Coronary artery (tissue), 2 donors: ENCODE data around the gene ABLIM2.

Experiments
- DNase-seq: peaks from one replicate; pipeline ENCODE4 v3.0.0-alpha.2; 2017; ENCODE audit warnings: low spot score
- H3K27ac ChIP-seq, 2 donors: fragments of 200-600 bp; sonication (generic); one replicate each; pipeline ENCODE4 v1.5.1; 2016 to 2019
- H3K4me3 ChIP-seq: fragments of 200-600 bp; sonication (generic); 2 replicates; pipeline ENCODE4 v1.5.1; 2016; ENCODE audit warnings: mild to moderate bottlenecking, moderate library complexity
- CTCF ChIP-seq: fragments of 200-600 bp; sonication (generic); IDR thresholded peaks from one replicate; pipeline ENCODE4 v1.5.1; 2019; ENCODE audit warnings: antibody characterized with exemption

ABLIM2 gene

GRCh38 chr4:8063974-8064563, 94.5 kb downstream of the ABLIM2 start:
- Histone ChIP-seq H3K27ac (no peak overlapping the region), H3K4me3 (no peak overlapping the region)
- DNase-seq, result no peak
- no peak for TF ChIP-seq CTCF

GRCh38 chr4:8061573-8061972, 97.0 kb downstream of the ABLIM2 start:
- Histone ChIP-seq H3K4me3 (no peak overlapping the region), H3K27ac (no peak overlapping the region)
- no peak for TF ChIP-seq CTCF
- DNase-seq, result no peak

GRCh38 chr4:8061145-8061544, 97.5 kb downstream of the ABLIM2 start:
- DNase-seq, result no peak
- no peak for TF ChIP-seq CTCF

DNA sequence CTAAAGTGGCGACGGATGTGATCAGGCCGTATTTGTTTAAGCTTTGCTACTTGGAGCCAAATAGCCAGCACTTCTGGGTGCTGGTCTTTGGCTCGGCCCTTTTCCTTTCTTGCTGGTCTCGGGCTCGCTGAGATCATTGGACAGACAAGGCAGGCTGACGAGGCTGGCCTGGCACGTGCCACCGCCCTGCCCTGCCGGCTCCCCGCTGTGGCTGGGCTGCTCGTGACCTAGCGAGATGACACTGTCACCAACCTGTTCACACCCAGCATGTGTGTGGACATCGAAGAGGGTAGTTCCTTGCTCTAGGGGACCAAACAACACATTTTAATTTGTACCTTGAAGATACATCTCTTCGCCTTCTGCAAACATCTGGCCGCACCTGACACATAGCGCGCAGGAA, 98.0 kb downstream of the ABLIM2 start:
- Histone ChIP-seq H3K27ac (no peak overlapping the region), H3K4me3 (no peak overlapping the region)
- no peak for TF ChIP-seq CTCF
- no peak for DNase-seq

More at GRCh38 chr4:8061145-8061544, 97.5 kb downstream of the ABLIM2 start:
- no peak overlapping the region for H3K27ac ChIP-seq
- no peak overlapping the region for H3K4me3 ChIP-seq

GRCh38 chr4:8058031-8058479, 100.6 kb downstream of the ABLIM2 start:
- DNase-seq, result no peak
- no peak for TF ChIP-seq CTCF
- H3K27ac ChIP-seq, result no peak overlapping the region
- H3K4me3 ChIP-seq, result no peak overlapping the region

- no peak overlapping the region for H3K4me3 ChIP-seq
- no peak overlapping the region for H3K27ac ChIP-seq
- no peak for DNase-seq
- no peak for TF ChIP-seq CTCF
Observed at GRCh38 chr4:8055206-8055605, 103.4 kb downstream of the ABLIM2 start.

GRCh38 chr4:8053688-8054449, 104.7 kb downstream of the ABLIM2 start:
- DNase-seq, result no peak
- TF ChIP-seq CTCF, result no peak
- Histone ChIP-seq H3K27ac (no peak overlapping the region), H3K4me3 (no peak overlapping the region)
